ENCODE data around the gene NEIL3.

Gene NEIL3

DNA sequence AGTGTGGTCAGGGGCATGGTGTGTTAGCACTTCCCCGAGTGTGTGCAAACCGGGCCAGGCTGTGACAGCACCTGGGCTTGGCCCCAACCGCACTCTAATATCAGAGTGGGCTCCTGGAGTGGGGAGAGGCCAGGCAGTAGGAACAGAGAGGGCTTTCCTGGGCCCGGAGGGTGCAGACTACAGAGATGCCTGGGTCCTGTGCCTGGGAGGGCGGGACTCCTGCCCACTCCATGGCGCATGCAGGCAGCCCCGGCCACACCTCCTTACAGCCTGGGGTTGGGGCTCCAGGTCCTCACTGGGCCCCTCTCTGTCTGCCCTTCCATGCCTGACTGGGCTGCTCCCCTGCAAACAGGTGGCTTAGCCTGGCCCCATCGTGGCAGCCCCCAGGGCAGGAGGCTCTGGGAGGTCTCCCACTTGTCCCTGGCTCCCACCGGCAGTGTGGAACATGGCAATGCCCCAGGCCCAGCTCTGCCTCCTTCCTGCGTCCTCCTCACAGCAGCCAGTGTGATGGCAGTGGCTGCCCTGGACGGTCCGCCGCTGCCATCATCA is 72.2 kb downstream of the NEIL3 start:
- TF ChIP-seq EZH2phosphoT487 (IDR thresholded peaks at IDR 0.05; ENCODE audit: borderline replicate concordance, low read length): no peak
- no peak overlapping the region for H3K4me3 ChIP-seq (ENCODE audit: low read length)
- no peaks in the 10 kb centered on the region for H3K36me3 ChIP-seq (ENCODE audit: control insufficient read depth, low read length)
- no peaks in the 10 kb centered on the region for H3K9me2 ChIP-seq (replicated peaks; ENCODE audit: control insufficient read depth, low read length)
- no peaks in the 10 kb centered on the region for H3K79me2 ChIP-seq (ENCODE audit: control insufficient read depth, low read length)
- peaks cover 3% of the 10 kb centered on the region for H3K27me3 ChIP-seq (ENCODE audit: control insufficient read depth, low read length)
- H3K4me2 ChIP-seq (ENCODE audit: low read length): no peak overlapping the region
- no peak overlapping the region for H3K27ac ChIP-seq (ENCODE audit: low read depth, low read length)
- no peaks in the 10 kb centered on the region for H3F3A ChIP-seq (ENCODE audit: control insufficient read depth, insufficient read depth)
- no peaks in the 10 kb centered on the region for H3K4me1 ChIP-seq (ENCODE audit: control insufficient read depth, low read length)
- no peaks in the 10 kb centered on the region for H4K20me1 ChIP-seq (ENCODE audit: control insufficient read depth, insufficient read depth, low read depth, low read length)
- no peaks in the 10 kb centered on the region for H3K9me3 ChIP-seq (ENCODE audit: control insufficient read depth, insufficient read depth, low read length)

- TF ChIP-seq EZH2phosphoT487 (IDR thresholded peaks at IDR 0.05; ENCODE audit: borderline replicate concordance, low read length): no peak
- TF ChIP-seq, protein P1, sequence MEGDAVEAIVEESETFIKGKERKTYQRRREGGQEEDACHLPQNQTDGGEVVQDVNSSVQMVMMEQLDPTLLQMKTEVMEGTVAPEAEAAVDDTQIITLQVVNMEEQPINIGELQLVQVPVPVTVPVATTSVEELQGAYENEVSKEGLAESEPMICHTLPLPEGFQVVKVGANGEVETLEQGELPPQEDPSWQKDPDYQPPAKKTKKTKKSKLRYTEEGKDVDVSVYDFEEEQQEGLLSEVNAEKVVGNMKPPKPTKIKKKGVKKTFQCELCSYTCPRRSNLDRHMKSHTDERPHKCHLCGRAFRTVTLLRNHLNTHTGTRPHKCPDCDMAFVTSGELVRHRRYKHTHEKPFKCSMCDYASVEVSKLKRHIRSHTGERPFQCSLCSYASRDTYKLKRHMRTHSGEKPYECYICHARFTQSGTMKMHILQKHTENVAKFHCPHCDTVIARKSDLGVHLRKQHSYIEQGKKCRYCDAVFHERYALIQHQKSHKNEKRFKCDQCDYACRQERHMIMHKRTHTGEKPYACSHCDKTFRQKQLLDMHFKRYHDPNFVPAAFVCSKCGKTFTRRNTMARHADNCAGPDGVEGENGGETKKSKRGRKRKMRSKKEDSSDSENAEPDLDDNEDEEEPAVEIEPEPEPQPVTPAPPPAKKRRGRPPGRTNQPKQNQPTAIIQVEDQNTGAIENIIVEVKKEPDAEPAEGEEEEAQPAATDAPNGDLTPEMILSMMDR (IDR thresholded peaks at IDR 0.05; ENCODE audit: low read depth, low read length, poor library complexity, severe bottlenecking): no peak
- Histone ChIP-seq H3F3A (ENCODE audit: control insufficient read depth, insufficient read depth) (no peaks in the 10 kb centered on the region), H3K4me2 (ENCODE audit: low read length) (no peak overlapping the region), H3K9me2 (replicated peaks; ENCODE audit: control insufficient read depth, low read length) (no peaks in the 10 kb centered on the region), H3K27ac (ENCODE audit: low read depth, low read length) (no peak overlapping the region), H3K36me3 (ENCODE audit: control insufficient read depth, low read length) (no peaks in the 10 kb centered on the region), H3K4me3 (ENCODE audit: low read length) (no peak overlapping the region), H3K79me2 (ENCODE audit: control insufficient read depth, low read length) (no peaks in the 10 kb centered on the region), H3K4me1 (ENCODE audit: control insufficient read depth, low read length) (no peaks in the 10 kb centered on the region), H3K9me3 (ENCODE audit: control insufficient read depth, insufficient read depth, low read length) (no peaks in the 10 kb centered on the region), H4K20me1 (ENCODE audit: control insufficient read depth, insufficient read depth, low read depth, low read length) (no peaks in the 10 kb centered on the region), H3K27me3 (ENCODE audit: control insufficient read depth, low read length) (no peaks in the 10 kb centered on the region; the same call in 1 of the 2 replicates)
Measured at GRCh38 chr4:177384856-177385397, 75.3 kb downstream of the NEIL3 start.

- no peaks in the 10 kb centered on the region for H3K79me2 ChIP-seq (ENCODE audit: control insufficient read depth, low read length)
- no peak overlapping the region for H3K4me3 ChIP-seq (ENCODE audit: low read length)
- H3K9me2 ChIP-seq (replicated peaks; ENCODE audit: control insufficient read depth, low read length): no peaks in the 10 kb centered on the region
- no peaks in the 10 kb centered on the region for H4K20me1 ChIP-seq (ENCODE audit: control insufficient read depth, insufficient read depth, low read depth, low read length)
- no peak overlapping the region for H3K27ac ChIP-seq (ENCODE audit: low read depth, low read length)
- no peaks in the 10 kb centered on the region for H3K9me3 ChIP-seq (ENCODE audit: control insufficient read depth, insufficient read depth, low read length)
- H3F3A ChIP-seq (ENCODE audit: control insufficient read depth, insufficient read depth): no peaks in the 10 kb centered on the region
- H3K36me3 ChIP-seq (ENCODE audit: control insufficient read depth, low read length): no peaks in the 10 kb centered on the region
- TF ChIP-seq, protein P1 (IDR thresholded peaks at IDR 0.05; ENCODE audit: low read depth, low read length, poor library complexity, severe bottlenecking): no peak
- TF ChIP-seq EZH2phosphoT487 (IDR thresholded peaks at IDR 0.05; ENCODE audit: borderline replicate concordance, low read length): no peak
- no peaks in the 10 kb centered on the region for H3K4me1 ChIP-seq (ENCODE audit: control insufficient read depth, low read length)
- H3K27me3 ChIP-seq (ENCODE audit: control insufficient read depth, low read length): no peaks in the 10 kb centered on the region; the same call in 1 of the 2 replicates
- H3K4me2 ChIP-seq (ENCODE audit: low read length): no peak overlapping the region
Measured at GRCh38 chr4:177385576-177386277, 76.1 kb downstream of the NEIL3 start.

DNA sequence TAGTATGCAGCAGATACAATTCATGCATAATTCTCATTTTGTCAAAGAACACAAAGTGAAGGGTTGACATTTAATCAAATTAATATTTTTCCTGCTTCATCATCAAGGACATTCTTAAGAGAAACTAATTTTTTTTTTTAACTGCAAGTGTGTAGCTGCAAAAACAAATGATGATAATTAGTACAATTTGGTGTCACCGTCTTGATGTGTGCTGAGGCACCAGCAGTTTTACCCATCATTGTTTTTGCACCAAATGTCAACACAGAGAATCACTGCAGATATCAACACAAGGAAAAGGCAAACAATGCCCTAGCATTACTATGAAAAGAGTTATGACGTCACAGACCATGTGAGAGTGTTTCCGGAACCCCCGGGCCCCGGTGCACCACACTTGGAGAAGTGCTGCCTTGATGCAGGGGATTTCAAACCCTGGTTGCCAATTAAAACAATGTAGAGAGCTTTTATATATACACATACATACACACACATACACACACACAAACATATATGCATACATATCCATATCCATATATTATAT is 76.7 kb downstream of the NEIL3 start:
- H3K9me3 ChIP-seq (ENCODE audit: control insufficient read depth, insufficient read depth, low read length): no peaks in the 10 kb centered on the region
- no peaks in the 10 kb centered on the region for H3K79me2 ChIP-seq (ENCODE audit: control insufficient read depth, low read length)
- H3K36me3 ChIP-seq (ENCODE audit: control insufficient read depth, low read length): no peaks in the 10 kb centered on the region
- H3K4me1 ChIP-seq (ENCODE audit: control insufficient read depth, low read length): no peaks in the 10 kb centered on the region
- no peaks in the 10 kb centered on the region for H4K20me1 ChIP-seq (ENCODE audit: control insufficient read depth, insufficient read depth, low read depth, low read length)
- TF ChIP-seq EZH2phosphoT487 (IDR thresholded peaks at IDR 0.05; ENCODE audit: borderline replicate concordance, low read length): no peak
- TF ChIP-seq, protein P1 (IDR thresholded peaks at IDR 0.05; ENCODE audit: low read depth, low read length, poor library complexity, severe bottlenecking): no peak
- H3K4me2 ChIP-seq (ENCODE audit: low read length): no peak overlapping the region
- H3K9me2 ChIP-seq (replicated peaks; ENCODE audit: control insufficient read depth, low read length): no peaks in the 10 kb centered on the region
- no peaks in the 10 kb centered on the region for H3F3A ChIP-seq (ENCODE audit: control insufficient read depth, insufficient read depth)
- no peak overlapping the region for H3K27ac ChIP-seq (ENCODE audit: low read depth, low read length)
- H3K27me3 ChIP-seq (ENCODE audit: control insufficient read depth, low read length): peaks cover 6% of the 10 kb centered on the region; the same call in 1 of the 2 replicates
- H3K4me3 ChIP-seq (ENCODE audit: low read length): no peak overlapping the region
